Measurements from ENCODE around the gene VAMP4.

VAMP4 gene

DNA sequence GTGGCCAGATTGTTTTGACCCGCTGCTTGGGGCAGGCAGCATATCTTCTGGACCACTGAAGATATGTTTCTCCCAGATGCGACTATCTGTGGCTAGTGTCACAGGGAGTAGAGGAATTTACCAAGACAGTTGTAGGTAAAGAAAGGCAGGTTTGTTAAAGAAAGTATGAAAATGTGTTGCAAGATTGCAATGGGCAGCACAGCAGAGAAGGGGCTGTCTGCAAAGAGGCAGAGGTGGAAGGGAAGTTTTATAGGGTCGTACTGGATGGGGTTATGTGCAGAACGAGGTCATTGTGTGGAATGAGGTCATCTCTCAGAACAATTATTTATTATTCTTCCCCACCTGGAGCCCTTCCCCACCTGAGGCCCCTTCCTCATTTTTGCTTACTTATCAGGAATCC, 15.0 kb upstream of the VAMP4 start:
- H3K4me1 ChIP-seq (ENCODE audit: low read depth, poor library complexity, severe bottlenecking): peaks cover 6% of the 10 kb centered on the region
- TF ChIP-seq, protein P1, sequence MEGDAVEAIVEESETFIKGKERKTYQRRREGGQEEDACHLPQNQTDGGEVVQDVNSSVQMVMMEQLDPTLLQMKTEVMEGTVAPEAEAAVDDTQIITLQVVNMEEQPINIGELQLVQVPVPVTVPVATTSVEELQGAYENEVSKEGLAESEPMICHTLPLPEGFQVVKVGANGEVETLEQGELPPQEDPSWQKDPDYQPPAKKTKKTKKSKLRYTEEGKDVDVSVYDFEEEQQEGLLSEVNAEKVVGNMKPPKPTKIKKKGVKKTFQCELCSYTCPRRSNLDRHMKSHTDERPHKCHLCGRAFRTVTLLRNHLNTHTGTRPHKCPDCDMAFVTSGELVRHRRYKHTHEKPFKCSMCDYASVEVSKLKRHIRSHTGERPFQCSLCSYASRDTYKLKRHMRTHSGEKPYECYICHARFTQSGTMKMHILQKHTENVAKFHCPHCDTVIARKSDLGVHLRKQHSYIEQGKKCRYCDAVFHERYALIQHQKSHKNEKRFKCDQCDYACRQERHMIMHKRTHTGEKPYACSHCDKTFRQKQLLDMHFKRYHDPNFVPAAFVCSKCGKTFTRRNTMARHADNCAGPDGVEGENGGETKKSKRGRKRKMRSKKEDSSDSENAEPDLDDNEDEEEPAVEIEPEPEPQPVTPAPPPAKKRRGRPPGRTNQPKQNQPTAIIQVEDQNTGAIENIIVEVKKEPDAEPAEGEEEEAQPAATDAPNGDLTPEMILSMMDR (conservative IDR thresholded peaks at IDR 0.05; ENCODE audit: low read depth, low read length): no peak

DNA sequence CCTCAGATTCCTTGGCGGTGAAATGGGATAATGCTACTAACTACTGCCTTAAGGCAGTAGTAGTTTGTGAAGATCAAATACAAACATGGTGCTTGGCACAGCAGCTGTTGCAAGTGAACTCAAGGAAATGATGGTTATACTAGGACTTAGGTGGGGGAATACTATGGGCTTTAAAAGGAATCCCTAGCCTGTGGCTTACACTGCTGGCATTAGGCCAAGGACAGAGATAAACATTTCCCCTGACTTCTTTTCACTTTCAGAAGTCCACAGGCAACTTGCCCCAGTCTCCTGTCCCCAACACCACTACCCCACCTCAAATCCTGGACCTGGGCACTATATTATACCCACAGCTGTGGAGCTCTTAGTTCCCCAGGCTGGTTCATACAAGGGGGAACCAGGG, 13.1 kb upstream of the VAMP4 start:
- TF ChIP-seq, protein P1 (conservative IDR thresholded peaks at IDR 0.05; ENCODE audit: low read depth, low read length): no peak
- Histone ChIP-seq H3K79me2 (ENCODE audit: insufficient read depth, low read depth) (no peaks in the 10 kb centered on the region), H2AFZ (ENCODE audit: low read depth) (no peak overlapping the region), H3K36me3 (ENCODE audit: insufficient read depth) (no peaks in the 10 kb centered on the region), H4K20me1 (ENCODE audit: insufficient read depth) (no peaks in the 10 kb centered on the region), H3K27ac (no peak overlapping the region), H3K4me1 (ENCODE audit: low read depth, poor library complexity, severe bottlenecking) (peaks cover 6% of the 10 kb centered on the region), H3K4me3 (IDR thresholded peaks at IDR 0.05; ENCODE audit: insufficient read depth, low read depth, low read length) (no peak overlapping the region), H3K4me2 (no peak overlapping the region), H3K9ac (no peak overlapping the region), H3K27me3 (ENCODE audit: insufficient read depth, low read depth) (no peaks in the 10 kb centered on the region)

More for the DNA sequence above, 15.0 kb upstream of the VAMP4 start:
- Histone ChIP-seq H2AFZ (ENCODE audit: low read depth) (no peak overlapping the region), H3K4me2 (no peak overlapping the region), H3K4me3 (IDR thresholded peaks at IDR 0.05; ENCODE audit: insufficient read depth, low read depth, low read length) (no peak overlapping the region), H3K27ac (no peak overlapping the region), H4K20me1 (ENCODE audit: insufficient read depth) (no peaks in the 10 kb centered on the region), H3K9ac (no peak overlapping the region), H3K79me2 (ENCODE audit: insufficient read depth, low read depth) (no peaks in the 10 kb centered on the region), H3K36me3 (ENCODE audit: insufficient read depth) (no peaks in the 10 kb centered on the region), H3K27me3 (ENCODE audit: insufficient read depth, low read depth) (no peaks in the 10 kb centered on the region)

DNA sequence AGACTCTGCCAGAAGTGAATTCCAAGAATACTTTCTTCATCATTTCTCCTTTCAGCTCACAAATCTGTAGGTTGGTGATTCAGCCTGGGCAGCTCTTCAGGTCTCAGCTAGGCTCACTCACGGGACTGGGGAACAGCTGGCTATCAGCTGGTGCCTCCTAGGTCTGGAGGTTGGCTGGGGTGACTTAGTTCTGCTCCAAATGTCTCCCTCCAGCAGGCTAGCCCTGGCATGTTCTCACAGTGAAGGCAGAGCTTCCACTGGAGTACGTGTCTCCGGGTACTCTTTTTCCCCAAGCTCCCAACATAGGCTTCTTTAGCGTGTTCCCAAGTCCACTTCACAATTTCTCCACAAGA, 12.5 kb upstream of the VAMP4 start:
- peaks cover 6% of the 10 kb centered on the region for H3K4me1 ChIP-seq (ENCODE audit: low read depth, poor library complexity, severe bottlenecking)
- TF ChIP-seq, protein P1 (conservative IDR thresholded peaks at IDR 0.05; ENCODE audit: low read depth, low read length): no peak
- no peaks in the 10 kb centered on the region for H4K20me1 ChIP-seq (ENCODE audit: insufficient read depth)
- H3K4me2 ChIP-seq: no peak overlapping the region
- H3K27ac ChIP-seq: no peak overlapping the region
- H3K36me3 ChIP-seq (ENCODE audit: insufficient read depth): no peaks in the 10 kb centered on the region
- H3K27me3 ChIP-seq (ENCODE audit: insufficient read depth, low read depth): no peaks in the 10 kb centered on the region
- no peak overlapping the region for H3K4me3 ChIP-seq (IDR thresholded peaks at IDR 0.05; ENCODE audit: insufficient read depth, low read depth, low read length)
- no peak overlapping the region for H3K9ac ChIP-seq
- no peaks in the 10 kb centered on the region for H3K79me2 ChIP-seq (ENCODE audit: insufficient read depth, low read depth)
- no peak overlapping the region for H2AFZ ChIP-seq (ENCODE audit: low read depth)

DNA sequence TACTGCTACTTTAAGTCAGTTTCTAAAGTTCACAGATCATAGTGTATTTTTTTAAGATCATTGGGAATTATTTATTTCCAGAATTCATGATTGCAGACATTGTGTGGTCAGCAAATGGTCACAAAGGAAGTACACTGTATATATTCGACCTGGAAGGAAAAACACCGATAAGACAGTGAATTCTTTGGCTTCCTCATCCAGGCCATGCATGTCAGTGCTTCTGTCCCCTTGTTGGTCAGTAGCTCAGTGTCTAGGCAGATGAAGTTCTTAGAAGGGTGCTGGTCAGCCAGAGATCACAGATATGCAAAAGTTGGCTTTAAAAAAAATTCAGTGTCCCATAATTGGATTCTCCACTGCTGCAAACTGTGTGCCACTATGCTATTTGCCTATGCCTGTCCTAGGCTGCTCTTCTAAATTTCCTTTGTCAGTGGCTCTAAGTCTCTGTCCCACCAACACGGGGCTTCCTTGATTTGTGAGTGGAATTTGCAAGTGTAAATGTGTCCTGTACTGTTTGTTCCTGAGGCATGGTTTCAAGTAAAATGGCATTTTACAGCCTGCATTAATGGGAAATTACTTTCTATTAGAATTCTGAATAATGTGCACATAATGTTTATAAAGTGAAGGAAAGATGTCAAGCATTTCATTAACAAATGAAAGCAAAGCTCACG, 12.0 kb upstream of the VAMP4 start:
- no peak overlapping the region for H3K27ac ChIP-seq
- H3K79me2 ChIP-seq (ENCODE audit: insufficient read depth, low read depth): no peaks in the 10 kb centered on the region
- no peaks in the 10 kb centered on the region for H3K36me3 ChIP-seq (ENCODE audit: insufficient read depth)
- no peak overlapping the region for H3K9ac ChIP-seq
- H3K4me2 ChIP-seq: no peak overlapping the region
- no peaks in the 10 kb centered on the region for H4K20me1 ChIP-seq (ENCODE audit: insufficient read depth)
- TF ChIP-seq, protein P1 (conservative IDR thresholded peaks at IDR 0.05; ENCODE audit: low read depth, low read length): no peak
- no peak overlapping the region for H2AFZ ChIP-seq (ENCODE audit: low read depth)
- no peak overlapping the region for H3K4me3 ChIP-seq (IDR thresholded peaks at IDR 0.05; ENCODE audit: insufficient read depth, low read depth, low read length)
- peaks cover 6% of the 10 kb centered on the region for H3K4me1 ChIP-seq (ENCODE audit: low read depth, poor library complexity, severe bottlenecking)
- no peaks in the 10 kb centered on the region for H3K27me3 ChIP-seq (ENCODE audit: insufficient read depth, low read depth)

All from KMS-11 (cell line).